ENCODE results near the gene MCUB. TPM values are rescaled to one million over a fixed set of nuclear protein-coding genes. Genes with fewer than 3 reads are reported as not detected.
"Not testable (repeated sequence)": the region's sequence is repeated elsewhere in the genome, so short reads cannot be mapped to it uniquely, and the experiment has no call there.

MCUB gene
- total and polyA plus RNA-seq, 9 of the 15 experiments (the other 6 are each of a cell fraction or from before 2014, with no cell fraction given), result 1.4 to 21.5 (median 5.4) TPM

DNA sequence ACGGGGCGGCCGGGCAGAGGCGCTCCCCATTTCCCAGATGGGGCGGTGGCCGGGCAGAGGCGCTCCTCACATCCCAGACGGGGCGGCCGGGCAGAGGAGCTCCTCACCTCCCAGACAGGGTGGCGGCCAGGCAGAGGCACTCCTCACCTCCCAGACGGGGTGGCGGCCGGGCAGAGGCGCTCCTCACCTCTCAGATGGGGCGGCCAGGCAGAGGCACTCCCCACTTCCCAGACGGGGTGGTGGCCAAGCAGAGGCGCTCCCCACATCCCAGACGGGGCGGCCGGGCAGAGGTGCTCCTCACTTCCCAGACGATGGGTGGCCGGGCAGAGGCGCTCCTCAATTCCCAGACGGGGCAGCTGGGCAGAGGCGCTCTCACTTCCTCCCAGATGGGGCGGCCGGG lies 118.4 kb downstream of the MCUB start:
- BruUV-seq (replicated peaks); H3K27me3 ChIP-seq (ENCODE audit: control insufficient read depth in 2 of 2, insufficient read depth in 2 of 2, low read length in 2 of 2); ATAC-seq; H3K27ac ChIP-seq (ENCODE audit: extremely low read depth, low read depth, low read length); POLR2A ChIA-PET; H4K20me1 ChIP-seq (replicated peaks; ENCODE audit: control insufficient read depth, insufficient read depth, low read length); H3K9ac ChIP-seq (ENCODE audit: insufficient read depth in 1 of 2, low read depth in 2 of 2, low read length in 2 of 2); intact Hi-C loops (cut with micrococcal nuclease); in situ Hi-C loops (cut with MboI); CTCF ChIA-PET (ENCODE audit: low intra/inter-chr PET ratio); H3K9me3 ChIP-seq (replicated peaks; ENCODE audit: control insufficient read depth, insufficient read depth, low read depth, low read length); H3K4me2 ChIP-seq (ENCODE audit: insufficient read depth, low read length); FAIRE-seq; H3K36me3 ChIP-seq (ENCODE audit: control insufficient read depth, insufficient read depth, low read length); H3K4me3 ChIP-seq; H3K79me2 ChIP-seq (ENCODE audit: control insufficient read depth, insufficient read depth, low read length); DNase-seq (ENCODE audit: extremely low read depth in 1 of 4, low spot score in 3 of 4); H3K9me1 ChIP-seq (ENCODE audit: control insufficient read depth, insufficient read depth, low read length); H3K4me1 ChIP-seq (replicated peaks in 1 of 2; ENCODE audit: control insufficient read depth in 2 of 2, insufficient read depth in 2 of 2, low read length in 2 of 2); H2AFZ ChIP-seq (ENCODE audit: low read depth, low read length): not testable (repeated sequence)
- WGBS (ENCODE audit: insufficient coverage, low coverage, missing lambda C conversion rate), result 83% methylated on average over 16 of the region's 28 CpGs

DNA sequence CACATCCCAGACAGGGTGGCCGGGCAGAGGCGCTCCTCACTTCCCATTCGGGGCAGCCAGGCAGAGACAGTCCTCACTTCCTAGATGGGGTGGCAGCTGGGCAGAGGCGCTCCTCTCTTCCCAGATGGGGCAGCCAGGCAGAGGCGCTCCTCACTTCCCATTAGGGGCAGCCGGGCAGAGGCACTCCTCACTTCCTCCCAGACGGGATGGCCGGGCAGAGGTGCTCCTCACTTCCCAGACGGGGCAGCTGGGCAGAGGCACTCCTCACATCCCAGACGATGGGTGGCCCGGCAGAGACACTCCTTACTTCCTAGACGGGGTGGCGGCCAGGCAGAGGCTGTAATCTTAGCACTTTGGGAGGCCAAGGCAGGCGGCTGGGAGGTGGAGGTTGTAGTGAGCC lies 118.9 kb downstream of the MCUB start:
- H3K27ac ChIP-seq (ENCODE audit: extremely low read depth, low read depth, low read length); H4K20me1 ChIP-seq (replicated peaks; ENCODE audit: control insufficient read depth, insufficient read depth, low read length); DNase-seq (ENCODE audit: extremely low read depth in 1 of 4, low spot score in 3 of 4); H3K9ac ChIP-seq (ENCODE audit: insufficient read depth in 1 of 2, low read depth in 2 of 2, low read length in 2 of 2); H2AFZ ChIP-seq (ENCODE audit: low read depth, low read length); H3K4me3 ChIP-seq; in situ Hi-C loops (cut with MboI); H3K4me2 ChIP-seq (ENCODE audit: insufficient read depth, low read length); H3K79me2 ChIP-seq (ENCODE audit: control insufficient read depth, insufficient read depth, low read length); H3K36me3 ChIP-seq (ENCODE audit: control insufficient read depth, insufficient read depth, low read length); H3K9me1 ChIP-seq (ENCODE audit: control insufficient read depth, insufficient read depth, low read length); H3K4me1 ChIP-seq (replicated peaks in 1 of 2; ENCODE audit: control insufficient read depth in 2 of 2, insufficient read depth in 2 of 2, low read length in 2 of 2); H3K9me3 ChIP-seq (replicated peaks; ENCODE audit: control insufficient read depth, insufficient read depth, low read depth, low read length); intact Hi-C loops (cut with micrococcal nuclease); FAIRE-seq; ATAC-seq; BruUV-seq (replicated peaks); H3K27me3 ChIP-seq (ENCODE audit: control insufficient read depth in 2 of 2, insufficient read depth in 2 of 2, low read length in 2 of 2): not testable (repeated sequence)
- POLR2A ChIA-PET, result interaction anchor here (0.6 kb wide), 1 partner anchor 951 kb away, joined by 3 read pairs; no protein-coding TSS in a partner anchor
- CTCF ChIA-PET (ENCODE audit: low intra/inter-chr PET ratio), result interaction anchor here (0.6 kb wide), 1 partner anchor 554 kb away, joined by 3 read pairs; no protein-coding TSS in a partner anchor
- 63% methylated on average over 8 of the region's 14 CpGs for WGBS (ENCODE audit: insufficient coverage, low coverage, missing lambda C conversion rate)
